K562 (cell line): Measurements from ENCODE around the gene SCRN3. TPM values are rescaled to one million over a fixed set of nuclear protein-coding genes. Genes with fewer than 3 reads are reported as not detected.

Experiments
- ATAC-seq: fragments of 200-7000 bp; cut with Tn5 transposase; 3 replicates; pipeline ENCODE4 v1.9.1; 2020; ENCODE audit warnings: moderate library complexity
- BruUV-seq: library from RNA; stranded (reverse); fragments of 400-500 nt; replicated peaks from 2 replicates; lab custom pipeline; 2021; lab: Mats Ljungman, UMichigan
- CTCF ChIA-PET: fragments of 300-600 bp; formaldehyde crosslinking; extraction: SDS; loops from one replicate; lab custom pipeline; 2021; ENCODE audit warnings: low intra/inter-chr PET ratio; lab: Yijun Ruan, JAX
- POLR2A ChIA-PET: fragments of 300-600, 350-650 bp; sonication (Branson Sonifier 250); formaldehyde crosslinking; extraction: SDS; loops from one replicate; lab custom pipeline; 2021; ENCODE audit warnings: antibody characterized with exemption, inconsistent platforms; lab: Yijun Ruan, JAX
- DNase-seq, 4 experiments: peaks; one replicate each; pipeline versions ENCODE4 v3.0.0 to v3.0.0-alpha.2; 2011 to 2018; ENCODE audit warnings: low spot score in 3 of 4, mixed read lengths in 3 of 4; ENCODE audit errors: extremely low read depth in 1 of 4
- FAIRE-seq: peaks from 2 replicates; lab custom pipeline; 2011; peaks lifted over from hg19 to GRCh38; lab: Jason Lieb, UNC
- H2AFZ ChIP-seq: 2 replicates; pipeline ENCODE4 v1.6.0; 2011; ENCODE audit warnings: low read depth, low read length, control low read depth, inconsistent platforms
- H3K27ac ChIP-seq: fragments of 200-600 bp; 3 replicates; pipeline ENCODE4 v1.8.0; 2011; ENCODE audit warnings: low read depth, mild to moderate bottlenecking, control low read depth, inconsistent platforms, low read length, moderate library complexity, mixed read lengths; ENCODE audit errors: extremely low read depth
- H3K27me3 ChIP-seq, 2 experiments: fragments of 300-600 bp in 1 of 2; 2 replicates in 1 of 2; 3 replicates in 1 of 2; pipeline versions ENCODE4 v1.6.0 to v1.8.0; 2011; ENCODE audit warnings: inconsistent platforms in 2 of 2, low read length in 2 of 2, mild to moderate bottlenecking in 1 of 2, mixed read lengths in 1 of 2, moderate library complexity in 1 of 2; ENCODE audit not compliant: control insufficient read depth in 2 of 2, insufficient read depth in 2 of 2
- H3K36me3 ChIP-seq: fragments of 300-600 bp; 3 replicates; pipeline ENCODE4 v1.8.0; 2011; ENCODE audit warnings: mild to moderate bottlenecking, low read length, inconsistent platforms; ENCODE audit not compliant: control insufficient read depth, insufficient read depth
- H3K4me1 ChIP-seq, 2 experiments: fragments of 200-600 bp in 1 of 2; replicated peaks in 1 of 2; 2 replicates in 1 of 2; 3 replicates in 1 of 2; pipeline versions ENCODE4 v1.5.1 to v1.8.0; 2011; ENCODE audit warnings: inconsistent platforms in 2 of 2, low read length in 2 of 2, mild to moderate bottlenecking in 1 of 2, mixed read lengths in 1 of 2, moderate library complexity in 1 of 2; ENCODE audit not compliant: control insufficient read depth in 2 of 2, insufficient read depth in 2 of 2
- H3K4me2 ChIP-seq: 2 replicates; pipeline ENCODE4 v1.6.1; 2011; ENCODE audit warnings: low read length, control low read depth, inconsistent platforms, mixed read lengths; ENCODE audit not compliant: insufficient read depth
- H3K4me3 ChIP-seq: fragments of 200-600 bp; sonication (generic), shearing (Covaris generic); 2 replicates; pipeline ENCODE4 v1.5.1; 2016; ENCODE audit warnings: control low read depth, inconsistent platforms
- H3K79me2 ChIP-seq: fragments of 200-600 bp; 3 replicates; pipeline ENCODE4 v1.8.0; 2011; ENCODE audit warnings: low read length, inconsistent platforms; ENCODE audit not compliant: control insufficient read depth, insufficient read depth
- H3K9ac ChIP-seq, 2 experiments: 2 replicates each; pipeline versions ENCODE4 v1.6.0 to v1.6.1; 2011; ENCODE audit warnings: low read depth in 2 of 2, low read length in 2 of 2, control low read depth in 1 of 2, inconsistent platforms in 1 of 2, mild to moderate bottlenecking in 1 of 2, mixed read lengths in 1 of 2; ENCODE audit not compliant: insufficient read depth in 1 of 2
- H3K9me1 ChIP-seq: one replicate; pipeline ENCODE4 v1.6.0; 2011; ENCODE audit warnings: inconsistent platforms, mild to moderate bottlenecking, low read length, moderate library complexity; ENCODE audit not compliant: control insufficient read depth, insufficient read depth
- H3K9me3 ChIP-seq: replicated peaks from 2 replicates; pipeline ENCODE4 v1.5.1; 2011; ENCODE audit warnings: low read depth, low read length, inconsistent platforms; ENCODE audit not compliant: control insufficient read depth, insufficient read depth
- H4K20me1 ChIP-seq: replicated peaks from 2 replicates; pipeline ENCODE4 v1.6.1; 2011; ENCODE audit warnings: low read length, inconsistent platforms, mixed read lengths; ENCODE audit not compliant: control insufficient read depth, insufficient read depth
- CREM ChIP-seq: IDR thresholded peaks from 2 replicates; pipeline ENCODE4 v1.6.1; 2014; ENCODE audit warnings: antibody characterized with exemption, low read depth
- DNMT1 ChIP-seq: fragments of 450-650 bp; IDR thresholded peaks from 2 replicates; pipeline ENCODE4 v1.6.1; 2016; ENCODE audit warnings: antibody characterized with exemption, mild to moderate bottlenecking
- EP400 ChIP-seq: fragments of 450-650 bp; IDR thresholded peaks from 2 replicates; pipeline ENCODE4 v1.6.1; 2017; ENCODE audit warnings: antibody characterized with exemption, mild to moderate bottlenecking, moderate library complexity
- GABPB2 ChIP-seq: fragments of 250-450 bp; sonication (Bioruptor Pico); conservative IDR thresholded peaks from 2 replicates; pipeline ENCODE4 v1.5.1; 2021; ENCODE audit warnings: mild to moderate bottlenecking
- HSF4 ChIP-seq: fragments of 250-450 bp; sonication (Bioruptor Pico); IDR thresholded peaks from 2 replicates; pipeline ENCODE4 v2.1.2; 2022; ENCODE audit warnings: mild to moderate bottlenecking, moderate library complexity, borderline replicate concordance
- IRF9 ChIP-seq: fragments of 450-650 bp; IDR thresholded peaks from 2 replicates; pipeline ENCODE4 v1.6.1; 2016; ENCODE audit warnings: missing biosample characterization, missing genetic modification characterization
- KAT7 ChIP-seq: sonication (generic); formaldehyde crosslinking; IDR thresholded peaks from 2 replicates; pipeline ENCODE4 v1.8.0; 2022; ENCODE audit warnings: missing genetic modification reagents, mild to moderate bottlenecking, borderline replicate concordance
- KDM4B ChIP-seq, 2 experiments: fragments of 450-650 bp in 1 of 2; sonication (generic) in 1 of 2; IDR thresholded peaks; 2 replicates each; pipeline ENCODE4 v1.6.1; 2016 to 2017; ENCODE audit warnings: borderline replicate concordance in 2 of 2, antibody characterized with exemption in 1 of 2, low read depth in 1 of 2, mild to moderate bottlenecking in 1 of 2
- NCOA6 ChIP-seq: fragments of 450-650 bp; IDR thresholded peaks from 2 replicates; pipeline ENCODE4 v1.6.1; 2017; ENCODE audit warnings: mild to moderate bottlenecking
- NFIX ChIP-seq: fragments of 250-450 bp; sonication (Bioruptor Pico); IDR thresholded peaks from 2 replicates; pipeline ENCODE4 v1.4.0; 2020; ENCODE audit warnings: low read depth, mild to moderate bottlenecking, moderate library complexity
- RNF2 ChIP-seq: sonication (generic); IDR thresholded peaks from 2 replicates; pipeline ENCODE4 v1.6.1; 2016
- RUNX1 ChIP-seq: sonication (generic); IDR thresholded peaks from 2 replicates; pipeline ENCODE4 v1.6.1; 2016; ENCODE audit warnings: antibody characterized with exemption, low read depth
- TCF3 ChIP-seq: sonication (generic); formaldehyde crosslinking; IDR thresholded peaks from 2 replicates; pipeline ENCODE4 v1.4.0; 2020; ENCODE audit warnings: mild to moderate bottlenecking, missing genetic modification reagents
- TEAD4 ChIP-seq, 2 experiments: sonication (generic) in 1 of 2; formaldehyde crosslinking in 1 of 2; IDR thresholded peaks; 2 replicates each; pipeline versions ENCODE4 v1.6.1 to v1.8.0; 2012 to 2022; ENCODE audit warnings: borderline replicate concordance in 1 of 2, inconsistent platforms in 1 of 2, low read length in 1 of 2, mild to moderate bottlenecking in 1 of 2, missing genetic modification reagents in 1 of 2
- USF1 ChIP-seq: sonication (generic); formaldehyde crosslinking; IDR thresholded peaks from 2 replicates; pipeline ENCODE4 v1.9.0; 2022; ENCODE audit warnings: mild to moderate bottlenecking, missing genetic modification reagents
- ZBTB17 ChIP-seq: fragments of 450-650 bp; formaldehyde crosslinking; IDR thresholded peaks from 2 replicates; pipeline ENCODE4 v1.4.0; 2020; ENCODE audit warnings: mild to moderate bottlenecking
- ZNF124 ChIP-seq: sonication (generic); formaldehyde crosslinking; IDR thresholded peaks from 2 replicates; pipeline ENCODE4 v1.8.1; 2022; ENCODE audit warnings: missing genetic modification reagents
- ZNF165 ChIP-seq: fragments of 250-450 bp; sonication (Bioruptor Pico); IDR thresholded peaks from 2 replicates; pipeline ENCODE4 v1.4.0; 2020; ENCODE audit warnings: borderline replicate concordance
- WGBS: fragments of 100-300 bp; shearing (Covaris generic); methylation state at CpG from one replicate; pipeline ENCODE4 v1.1.6; 2016; ENCODE audit warnings: low coverage, mixed read lengths; ENCODE audit not compliant: insufficient coverage; ENCODE audit errors: missing lambda C conversion rate; 5-methylcytosine and 5-hydroxymethylcytosine counted together
- in situ Hi-C: fragments of 300-500 bp; cut with MboI; formaldehyde crosslinking; loops from 4 replicates; pipeline ENCODE4 v1.15.0; 2018; ENCODE audit warnings: inconsistent platforms, mixed read lengths
- intact Hi-C: fragments of 100-400 bp; cut with micrococcal nuclease; formaldehyde crosslinking; loops from 2 replicates; pipeline ENCODE4 v1.14.2; 2022
- polyA plus RNA-seq, 8 experiments: library from polyadenylated mRNA; depleted of rRNA in 4 of 8; stranded (reverse) in 5 of 8; unstranded in 3 of 8; fragments of >200 nt; fragmentation: Nextera tagmentation in 2 of 8; fragmentation: Illumina TruSeq in 1 of 8; extraction: Ambion mirVana in 2 of 8; extraction: Trizol in 1 of 8; gene quantifications; 2 replicates each; pipeline versions ENCODE4 v1.2.1 to v1.2.3, GENCODE V29; 2011 to 2014; ENCODE audit warnings: inconsistent platforms in 1 of 8, missing spikeins in 1 of 8
- total RNA-seq, 7 experiments: library from RNA; depleted of rRNA in 6 of 7; stranded (reverse); fragments of >200 nt in 6 of 7; fragmentation: Illumina TruSeq in 2 of 7; extraction: Trizol in 2 of 7; gene quantifications; 2 replicates each; pipeline versions ENCODE4 v1.2.1 to v1.2.3, GENCODE V29; 2011 to 2021; ENCODE audit warnings: low replicate concordance in 1 of 7
- TF ChIP-seq, protein P1 (sequence below): fragments of 250-450 bp; sonication (Bioruptor Pico); IDR thresholded peaks from 2 replicates; pipeline ENCODE4 v1.8.0; 2021; ENCODE audit warnings: moderate library complexity, mild to moderate bottlenecking, inconsistent platforms
- TF ChIP-seq, protein P2 (sequence below): fragments of 450-650 bp; IDR thresholded peaks from 2 replicates; pipeline ENCODE4 v1.7.0; 2016; ENCODE audit warnings: borderline replicate concordance

Gene SCRN3
- total and polyA plus RNA-seq, 9 of the 15 experiments (the other 6 are each of a cell fraction or from before 2014, with no cell fraction given) = 7.7 to 21.8 (median 20.0) TPM

- DNase-seq (no peak), ATAC-seq (no peak), FAIRE-seq (no peak)
- H3K9ac ChIP-seq = no peak overlapping the region
- H3K79me2 ChIP-seq = peaks cover 19% of the 10 kb centered on the region
- in situ Hi-C loops (no loop called here), intact Hi-C loops (no loop called here)
- H3K4me3 ChIP-seq = no peak overlapping the region
- no peaks in the 10 kb centered on the region for H3K27me3 ChIP-seq
- H2AFZ ChIP-seq = no peak overlapping the region
- 19% methylated on average over 1 of the region's 1 CpG for WGBS
- ChIA-PET CTCF (no interaction called here), POLR2A (interaction anchor here (1.6 kb wide), 1 partner anchor 13 kb away, joined by 3 read pairs; no protein-coding TSS in a partner anchor)
- H3K27ac ChIP-seq = no peak overlapping the region
- no peaks in the 10 kb centered on the region for H3K9me1 ChIP-seq
- no peak overlapping the region for H3K4me2 ChIP-seq
- no TSS peak for BruUV-seq
- no peaks in the 10 kb centered on the region for H3K9me3 ChIP-seq
- H4K20me1 ChIP-seq = no peaks in the 10 kb centered on the region
- peaks cover 1 to 4% of the 10 kb centered on the region in 2 experiments; a peak in 1 of 5 replicates for H3K4me1 ChIP-seq
- no peak for TF ChIP-seq TEAD4 (IDR thresholded peaks at IDR 0.05; ENCODE audit: low read length)
- TF ChIP-seq TEAD4 (CRISPR knock-in tag; IDR thresholded peaks at IDR 0.05; ENCODE audit: borderline replicate concordance) = no peak
- no peak for TF ChIP-seq NFIX
- TF ChIP-seq KAT7 = no peak
- TF ChIP-seq CREM = no peak
- no peak for TF ChIP-seq ZNF124 (CRISPR knock-in tag)
- no peak for TF ChIP-seq RNF2
- no peak for TF ChIP-seq GABPB2 (CRISPR knock-in tag)
- TF ChIP-seq DNMT1 = no peak
- TF ChIP-seq HSF4 (CRISPR knock-in tag) = no peak
- TF ChIP-seq TCF3 (CRISPR knock-in tag) = no peak
- no peak for TF ChIP-seq USF1 (CRISPR knock-in tag)
- TF ChIP-seq ZNF165 (CRISPR knock-in tag) = no peak
- TF ChIP-seq, protein P1, sequence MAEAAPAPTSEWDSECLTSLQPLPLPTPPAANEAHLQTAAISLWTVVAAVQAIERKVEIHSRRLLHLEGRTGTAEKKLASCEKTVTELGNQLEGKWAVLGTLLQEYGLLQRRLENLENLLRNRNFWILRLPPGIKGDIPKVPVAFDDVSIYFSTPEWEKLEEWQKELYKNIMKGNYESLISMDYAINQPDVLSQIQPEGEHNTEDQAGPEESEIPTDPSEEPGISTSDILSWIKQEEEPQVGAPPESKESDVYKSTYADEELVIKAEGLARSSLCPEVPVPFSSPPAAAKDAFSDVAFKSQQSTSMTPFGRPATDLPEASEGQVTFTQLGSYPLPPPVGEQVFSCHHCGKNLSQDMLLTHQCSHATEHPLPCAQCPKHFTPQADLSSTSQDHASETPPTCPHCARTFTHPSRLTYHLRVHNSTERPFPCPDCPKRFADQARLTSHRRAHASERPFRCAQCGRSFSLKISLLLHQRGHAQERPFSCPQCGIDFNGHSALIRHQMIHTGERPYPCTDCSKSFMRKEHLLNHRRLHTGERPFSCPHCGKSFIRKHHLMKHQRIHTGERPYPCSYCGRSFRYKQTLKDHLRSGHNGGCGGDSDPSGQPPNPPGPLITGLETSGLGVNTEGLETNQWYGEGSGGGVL = no peak
- TF ChIP-seq EP400 = no peak
- no peak for TF ChIP-seq RUNX1
- no peak for TF ChIP-seq KDM4B (IDR thresholded peaks at IDR 0.05; ENCODE audit: borderline replicate concordance in 2 of 2, low read depth in 1 of 2)
- TF ChIP-seq ZBTB17 (CRISPR knock-in tag) = no peak
- TF ChIP-seq IRF9 (tag) = no peak
- TF ChIP-seq NCOA6 = no peak
- TF ChIP-seq, protein P2, sequence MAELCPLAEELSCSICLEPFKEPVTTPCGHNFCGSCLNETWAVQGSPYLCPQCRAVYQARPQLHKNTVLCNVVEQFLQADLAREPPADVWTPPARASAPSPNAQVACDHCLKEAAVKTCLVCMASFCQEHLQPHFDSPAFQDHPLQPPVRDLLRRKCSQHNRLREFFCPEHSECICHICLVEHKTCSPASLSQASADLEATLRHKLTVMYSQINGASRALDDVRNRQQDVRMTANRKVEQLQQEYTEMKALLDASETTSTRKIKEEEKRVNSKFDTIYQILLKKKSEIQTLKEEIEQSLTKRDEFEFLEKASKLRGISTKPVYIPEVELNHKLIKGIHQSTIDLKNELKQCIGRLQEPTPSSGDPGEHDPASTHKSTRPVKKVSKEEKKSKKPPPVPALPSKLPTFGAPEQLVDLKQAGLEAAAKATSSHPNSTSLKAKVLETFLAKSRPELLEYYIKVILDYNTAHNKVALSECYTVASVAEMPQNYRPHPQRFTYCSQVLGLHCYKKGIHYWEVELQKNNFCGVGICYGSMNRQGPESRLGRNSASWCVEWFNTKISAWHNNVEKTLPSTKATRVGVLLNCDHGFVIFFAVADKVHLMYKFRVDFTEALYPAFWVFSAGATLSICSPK = no peak
- TF ChIP-seq, all 486 proteins: peak for 0
- H3K36me3 ChIP-seq = 0 out of 3 replicates have a peak, but pooled peaks cover 2% of the 10 kb centered on the region
These were observed 3.6 kb downstream of the SCRN3 start for GRCh38 chr2:174399171-174399570.
